HG02571 (cell line): Measurements from ENCODE around the gene S100Z.
"Not testable (repeated sequence)": the region's sequence is repeated elsewhere in the genome, so short reads cannot be mapped to it uniquely, and the experiment has no call there.

Source experiments
- ATAC-seq: cut with Tn5 transposase; IDR thresholded peaks from one replicate; pipeline ENCODE4 v1.9.1; 2021; ENCODE audit warnings: mild to moderate bottlenecking, moderate library complexity; ENCODE audit not compliant: unreplicated experiment

S100Z gene

GRCh38 chr5:76945238-76945637 lies 95.4 kb downstream of the S100Z start:
- not testable (repeated sequence) for ATAC-seq

DNA sequence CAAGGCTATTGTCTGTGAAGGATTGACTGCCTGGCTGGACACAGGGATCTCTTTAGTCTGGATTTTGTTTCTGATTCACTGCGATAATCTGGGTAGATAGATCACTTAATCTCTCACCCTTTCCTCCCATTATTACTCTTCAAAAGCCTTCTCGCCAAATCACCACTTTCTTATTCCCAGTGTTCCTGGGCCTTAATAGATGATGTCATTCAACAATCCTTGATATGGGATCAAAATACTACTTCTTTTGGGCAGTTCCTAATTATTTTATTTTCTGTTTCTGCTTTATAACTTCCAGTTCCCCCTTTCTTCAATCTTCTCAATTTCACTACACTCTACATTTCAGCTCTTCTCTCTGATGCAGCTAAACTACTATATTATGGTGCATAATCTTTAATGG lies 96.3 kb downstream of the S100Z start:
- no peak for ATAC-seq

- ATAC-seq: no peak
These were observed 97.3 kb downstream of the S100Z start for GRCh38 chr5:76947082-76947503.

- no peak for ATAC-seq
These were observed 103.2 kb downstream of the S100Z start, which contains the start of gene CRHBP for GRCh38 chr5:76952795-76953536. CRHBP (plus strand) TSS chr5:76953045; CDS start chr5:76953135, 90 bp downstream.

DNA sequence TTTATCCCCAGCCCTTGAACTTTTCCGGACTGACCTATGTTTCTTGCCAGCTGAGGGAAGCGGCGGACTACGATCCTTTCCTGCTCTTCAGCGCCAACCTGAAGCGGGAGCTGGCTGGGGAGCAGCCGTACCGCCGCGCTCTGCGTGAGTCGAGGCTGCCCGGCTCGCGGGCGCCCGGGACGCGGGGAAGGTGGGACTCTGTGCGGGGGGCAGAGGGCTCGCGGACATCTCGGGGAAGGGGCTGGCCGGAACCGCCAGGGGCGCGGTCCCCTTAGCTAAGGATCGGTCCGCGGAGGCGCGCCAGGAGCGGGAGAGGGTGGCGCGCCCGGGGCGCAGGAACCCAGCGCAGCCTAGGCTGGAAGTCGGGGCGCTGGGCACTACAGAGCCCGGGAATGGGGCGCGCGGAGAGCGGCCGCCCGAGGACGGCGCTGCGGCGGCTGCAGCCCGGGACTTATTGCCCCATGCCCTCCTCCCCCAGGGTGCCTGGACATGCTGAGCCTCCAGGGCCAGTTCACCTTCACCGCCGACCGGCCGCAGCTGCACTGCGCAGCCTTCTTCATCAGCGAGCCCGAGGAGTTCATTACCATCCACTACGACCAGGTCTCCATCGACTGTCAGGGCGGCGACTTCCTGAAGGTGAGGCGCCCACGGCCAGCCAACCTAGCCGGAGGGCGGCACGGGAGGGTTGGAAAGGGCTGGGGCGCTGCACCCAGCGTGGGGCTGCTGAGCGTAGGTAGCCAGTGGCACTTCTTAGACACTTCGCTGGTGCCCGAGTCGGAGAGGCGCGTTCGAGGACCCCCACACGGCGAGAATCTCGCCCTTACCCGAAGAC lies 104.0 kb downstream of the S100Z start:
- ATAC-seq: no peak

- ATAC-seq: no peak
These were observed 104.6 kb downstream of the S100Z start for GRCh38 chr5:76954383-76954763.

DNA sequence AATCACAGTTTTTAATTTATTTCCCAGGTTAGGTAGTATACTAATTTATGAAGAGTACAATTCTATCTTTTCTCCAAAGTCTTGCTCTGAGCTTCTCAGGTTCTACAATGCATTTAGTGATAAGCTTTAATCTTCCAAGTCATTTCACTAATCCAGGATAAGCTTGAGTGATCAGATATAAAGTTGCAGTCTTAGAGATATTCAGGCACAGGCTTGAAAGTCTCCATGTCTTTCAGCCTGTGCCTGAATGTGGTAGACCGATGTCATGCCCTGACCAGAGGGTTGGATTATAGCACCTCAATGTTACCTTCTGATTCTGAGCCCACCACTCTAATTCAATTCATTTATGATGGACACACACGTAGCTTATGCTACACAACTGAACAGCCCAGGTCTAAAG lies 106.2 kb downstream of the S100Z start:
- no peak for ATAC-seq

GRCh38 chr5:76958991-76959767 lies 109.4 kb downstream of the S100Z start:
- no peak for ATAC-seq

DNA sequence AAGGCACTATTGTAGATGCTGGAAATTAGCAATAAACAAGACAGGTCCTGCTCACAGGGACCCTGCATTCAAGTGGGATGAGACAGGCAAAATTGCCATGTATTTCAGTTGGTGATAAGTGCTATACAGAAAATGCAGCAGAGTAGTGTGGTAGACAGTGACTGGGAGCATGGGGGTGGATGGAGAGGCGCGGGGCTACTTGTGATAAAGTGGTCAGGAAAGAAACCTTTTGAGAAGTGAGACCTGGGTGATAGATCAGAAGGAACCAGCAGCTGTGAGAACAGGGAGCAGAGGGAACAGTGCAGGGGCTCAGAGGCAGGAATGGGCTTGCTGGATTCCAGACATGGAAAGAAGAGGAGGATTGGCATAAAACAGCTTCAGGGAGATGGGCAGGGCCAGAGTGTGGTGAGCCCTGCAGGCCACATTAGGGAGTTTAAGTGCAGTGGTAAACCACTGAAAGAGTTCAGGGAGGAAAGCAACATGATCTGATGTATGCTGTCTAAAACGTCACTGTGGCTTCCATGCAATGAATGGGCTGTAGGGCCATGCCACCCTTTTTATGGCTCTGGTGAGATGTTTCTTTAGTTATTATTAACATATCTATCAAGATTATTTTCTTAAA lies 110.3 kb downstream of the S100Z start:
- no peak for ATAC-seq

DNA sequence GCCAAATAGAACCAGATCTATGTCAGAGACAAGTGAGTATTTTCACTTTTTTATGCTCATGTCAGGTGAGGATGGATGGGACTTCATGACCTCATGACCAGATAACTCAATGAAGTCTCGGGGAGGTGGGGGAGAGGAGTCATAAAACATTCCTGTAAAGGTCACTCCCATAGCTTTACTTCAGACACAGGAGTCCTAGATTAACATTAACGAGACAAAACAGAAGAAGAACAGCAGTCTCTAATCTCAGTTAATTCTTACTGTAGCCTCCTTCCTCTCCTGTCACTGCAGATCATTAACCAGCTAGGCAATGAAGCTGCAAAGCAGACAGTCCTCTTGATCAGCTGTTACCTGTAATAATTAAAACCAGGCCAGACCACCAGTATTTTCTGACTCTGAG lies 114.2 kb downstream of the S100Z start:
- ATAC-seq: no peak
